Stimulated activated CD8-positive, alpha-beta memory T cell treated with anti-CD3 and anti-CD28 coated beads, Interleukin-7, amount 100 ng/mL, for 24 hours (primary cell): ENCODE measurements around the gene P2RX4.
"Not testable (repeated sequence)": the region's sequence is repeated elsewhere in the genome, so short reads cannot be mapped to it uniquely, and the experiment has no call there.

ENCODE experiments used
- DNase-seq: peaks from one replicate; pipeline ENCODE4 v3.0.0-alpha.2; 2020; ENCODE audit warnings: low read depth

The P2RX4 gene

DNA sequence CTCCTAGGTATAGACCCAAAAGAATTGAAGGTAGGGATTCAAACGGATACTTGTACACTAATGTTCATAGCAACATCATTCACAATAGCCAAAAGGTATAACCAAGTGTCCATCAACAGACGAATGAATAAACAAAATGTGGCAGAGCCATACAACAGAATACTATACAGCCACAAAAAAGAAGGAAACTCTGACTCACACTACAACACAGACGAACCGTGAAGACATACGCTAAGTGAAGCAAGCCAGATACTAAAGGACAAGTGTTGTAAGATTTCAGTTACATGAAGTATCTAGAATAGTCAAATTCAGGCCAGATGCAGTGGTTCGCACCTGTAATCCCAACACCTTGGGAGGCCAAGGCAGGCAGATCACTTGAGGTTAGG lies 67.4 kb downstream of the P2RX4 start:
- DNase-seq = no peak

DNA sequence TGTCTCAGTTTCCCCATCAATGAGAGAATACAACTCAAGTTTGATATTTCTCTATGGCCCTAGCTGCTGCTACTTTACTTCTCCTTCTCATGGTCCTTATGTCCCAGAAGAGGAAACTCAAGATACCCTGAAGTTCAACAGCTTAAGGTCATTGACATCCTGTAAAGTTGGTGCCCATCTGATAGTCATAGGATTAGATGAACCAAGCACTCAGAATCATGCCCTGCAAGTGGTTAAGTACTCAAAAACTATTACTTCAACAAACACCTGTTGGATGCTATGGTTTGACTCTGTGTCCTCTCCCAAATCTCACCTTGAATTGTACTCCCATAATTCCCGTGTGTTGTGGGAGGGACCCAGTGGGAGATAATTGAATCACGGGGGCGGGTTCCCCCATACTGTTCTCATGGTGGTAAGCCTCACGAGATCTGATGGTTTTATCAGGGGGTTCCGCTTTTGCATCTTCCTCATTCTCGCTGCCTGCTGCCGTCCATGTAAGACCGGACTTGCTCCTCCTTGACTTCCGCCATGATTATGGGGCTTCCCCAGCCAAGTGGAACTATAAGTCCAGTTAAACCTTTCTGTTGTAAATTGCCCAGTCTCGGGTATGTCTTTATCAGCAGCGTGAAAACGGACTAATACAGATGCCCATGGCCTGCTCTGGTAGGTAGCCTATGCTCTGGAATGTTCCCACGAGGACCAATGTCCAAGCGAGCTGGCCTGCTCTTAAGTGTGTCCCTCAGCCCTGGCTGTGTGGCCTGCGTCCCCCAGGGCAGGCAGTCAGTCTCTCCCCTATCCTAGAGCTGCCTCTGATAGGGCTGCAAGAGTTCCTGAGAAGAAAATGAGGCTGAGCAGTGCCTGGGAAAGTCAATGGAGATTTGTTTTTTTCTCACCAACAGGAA lies 68.5 kb downstream of the P2RX4 start:
- no peak for DNase-seq

DNA sequence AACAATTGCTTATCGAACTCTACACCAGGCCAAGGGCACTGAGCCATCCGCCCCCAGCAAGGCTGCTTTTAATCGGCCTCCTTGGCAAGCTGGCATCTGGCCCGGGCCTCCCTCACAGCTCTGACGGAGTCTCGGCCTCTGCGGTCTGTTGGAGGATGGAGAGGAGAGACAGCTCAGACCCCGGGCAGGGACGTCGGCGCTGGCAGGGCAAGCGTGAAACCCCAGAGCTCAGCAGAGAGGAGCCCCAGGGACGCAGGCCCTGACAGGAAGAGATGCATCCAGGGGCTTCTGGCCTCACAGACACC lies 69.1 kb downstream of the P2RX4 start:
- no peak for DNase-seq

DNA sequence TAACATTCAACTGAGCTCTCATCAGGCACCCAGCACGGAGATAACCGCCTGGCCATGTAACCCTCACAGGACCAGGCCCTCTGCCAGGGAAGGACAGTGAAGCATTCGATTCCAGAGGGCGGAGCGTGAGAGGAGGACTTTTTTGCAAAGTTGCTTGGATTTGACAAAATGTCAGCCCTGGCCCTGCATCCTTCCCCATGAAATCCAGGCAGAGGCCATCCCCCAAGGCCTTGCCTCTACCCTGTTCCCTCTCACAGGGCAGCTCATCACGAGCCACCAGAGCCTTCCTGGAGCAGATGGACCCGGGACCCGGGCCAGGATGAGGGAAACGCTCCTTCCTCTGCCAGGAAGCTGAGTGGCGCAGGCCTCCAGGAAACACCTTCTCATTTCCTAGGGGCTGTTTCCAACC lies 69.6 kb downstream of the P2RX4 start:
- DNase-seq = no peak

DNA sequence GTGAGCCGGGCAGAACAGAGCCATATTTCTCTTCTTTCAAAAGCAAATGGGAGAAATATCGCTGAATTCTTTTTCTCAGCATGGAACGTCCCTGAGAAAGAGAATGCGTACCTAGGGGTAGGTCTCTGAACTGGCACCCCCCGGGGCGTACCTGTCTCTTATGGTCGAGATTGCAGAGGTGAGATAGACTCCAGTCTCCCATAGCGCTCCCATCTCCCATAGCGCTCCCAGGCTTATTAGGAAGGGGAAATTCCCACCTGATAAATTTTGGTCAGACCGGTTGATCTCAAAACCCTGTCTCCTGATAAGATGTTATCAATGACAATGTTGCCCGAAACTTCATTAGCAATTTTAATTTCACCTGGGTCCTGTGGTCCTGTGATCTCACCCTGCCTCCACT lies 70.6 kb downstream of the P2RX4 start:
- not testable (repeated sequence) for DNase-seq

DNA sequence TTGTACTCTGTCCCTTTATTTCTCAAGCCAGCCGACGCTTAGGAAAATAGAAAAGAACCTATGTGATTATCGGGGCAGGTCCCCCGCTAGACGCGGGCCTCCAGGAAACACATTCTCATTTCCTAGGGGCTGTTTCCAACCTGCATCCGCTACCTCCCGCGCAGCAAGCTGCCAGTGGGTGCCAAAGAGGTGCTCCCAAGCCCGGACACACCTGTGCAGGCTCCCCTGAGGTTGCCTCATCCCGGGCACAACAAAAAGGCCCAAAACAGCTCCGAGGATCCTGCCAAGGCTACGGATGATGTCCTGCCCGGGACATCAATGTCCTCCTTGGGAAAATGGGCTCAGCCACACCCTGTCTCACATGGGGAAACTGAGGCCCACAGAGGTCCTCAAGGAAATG lies 71.2 kb downstream of the P2RX4 start:
- not testable (repeated sequence) for DNase-seq

DNA sequence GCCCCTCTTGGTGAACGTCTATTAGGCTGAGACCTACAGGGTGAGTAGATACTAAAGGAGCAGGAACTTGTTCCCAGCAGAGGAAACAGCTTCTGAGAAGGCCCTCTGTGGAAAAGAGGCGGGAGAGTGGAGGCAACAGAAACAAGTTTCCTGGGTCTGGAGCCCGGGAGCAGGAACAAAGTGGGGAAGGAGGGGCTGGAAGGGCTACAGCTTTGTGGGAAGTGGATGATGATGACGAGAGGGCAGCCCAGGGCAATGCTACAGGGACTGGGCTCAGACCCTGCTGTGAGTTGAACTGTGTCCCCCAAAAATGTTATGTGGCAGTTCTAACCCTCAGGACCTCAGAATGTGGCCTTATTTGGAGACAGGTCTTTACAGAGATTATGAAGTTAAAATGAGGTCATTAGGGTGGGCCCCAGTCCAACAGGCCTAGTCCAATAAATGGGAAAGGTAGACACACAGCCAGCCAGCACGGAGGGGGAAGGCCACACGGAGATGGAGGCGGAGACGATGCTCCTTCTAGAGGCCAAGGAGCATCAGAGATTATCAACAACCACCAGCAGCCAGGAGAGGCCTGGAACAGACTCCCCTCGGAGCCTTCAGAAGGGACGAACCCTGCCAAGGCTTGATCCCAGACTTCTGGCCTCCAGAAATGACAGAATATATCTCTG lies 72.3 kb downstream of the P2RX4 start:
- DNase-seq = no peak

DNA sequence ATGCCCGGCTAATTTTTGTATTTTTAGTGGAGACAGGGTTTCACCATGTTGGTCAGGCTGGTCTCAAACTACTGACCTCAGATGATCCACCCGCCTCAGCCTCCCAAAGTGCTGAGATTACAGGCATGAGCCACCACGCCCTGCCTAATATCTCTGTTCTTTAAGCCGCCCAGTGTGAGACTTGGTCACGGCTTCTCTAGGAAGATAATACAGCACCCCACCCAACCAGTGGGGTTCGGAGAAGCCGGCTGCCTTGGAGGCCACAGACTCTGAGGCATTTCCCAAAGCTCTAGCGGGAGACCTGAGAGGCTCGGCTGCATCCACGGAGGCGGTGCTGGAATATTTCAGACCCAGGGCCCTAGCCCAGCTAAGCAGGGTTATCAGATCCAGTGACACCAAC lies 73.0 kb downstream of the P2RX4 start:
- DNase-seq = not testable (repeated sequence)

DNA sequence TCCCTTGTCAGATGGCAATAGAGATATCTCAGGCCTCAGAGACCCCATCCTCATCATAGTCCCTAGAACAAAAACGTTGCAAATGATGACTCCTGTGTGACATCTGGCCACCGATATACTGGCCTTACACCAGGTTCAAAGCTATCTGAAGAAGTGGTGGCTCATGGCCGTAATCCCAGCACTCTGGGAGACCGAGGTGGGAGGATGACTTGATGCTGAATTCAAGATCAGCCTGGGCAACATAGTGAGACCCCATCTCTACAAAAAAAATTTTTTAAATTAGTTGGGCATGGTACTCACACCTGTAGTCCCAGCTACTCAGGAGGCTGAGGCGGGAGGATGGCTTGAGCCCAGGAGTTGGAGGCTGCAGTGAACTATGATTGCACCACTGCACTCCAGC lies 73.5 kb downstream of the P2RX4 start:
- no peak for DNase-seq
